Measurements from ENCODE around the gene TMEM185B.

The TMEM185B gene

GRCh38 chr2:120210270-120210693, 12.9 kb downstream of the TMEM185B start:
- H3K4me1 ChIP-seq (ENCODE audit: control insufficient read depth, low read length) = no peaks in the 10 kb centered on the region
- no peaks in the 10 kb centered on the region for H3F3A ChIP-seq (ENCODE audit: control insufficient read depth, insufficient read depth)
- no peak overlapping the region for H3K4me2 ChIP-seq (ENCODE audit: low read length)
- no peak overlapping the region for H3K27ac ChIP-seq (ENCODE audit: low read depth, low read length)
- no peaks in the 10 kb centered on the region for H3K9me2 ChIP-seq (replicated peaks; ENCODE audit: control insufficient read depth, low read length)
- no peak for TF ChIP-seq EZH2phosphoT487 (IDR thresholded peaks at IDR 0.05; ENCODE audit: borderline replicate concordance, low read length)
- no peaks in the 10 kb centered on the region for H3K36me3 ChIP-seq (ENCODE audit: control insufficient read depth, low read length)
- H3K79me2 ChIP-seq (ENCODE audit: control insufficient read depth, low read length) = no peaks in the 10 kb centered on the region
- no peaks in the 10 kb centered on the region for H4K20me1 ChIP-seq (ENCODE audit: control insufficient read depth, insufficient read depth, low read depth, low read length)
- no peaks in the 10 kb centered on the region for H3K27me3 ChIP-seq (ENCODE audit: control insufficient read depth, low read length)
- no peaks in the 10 kb centered on the region for H3K9me3 ChIP-seq (ENCODE audit: control insufficient read depth, insufficient read depth, low read length)
- no peak overlapping the region for H3K4me3 ChIP-seq (ENCODE audit: low read length)

GRCh38 chr2:120209427-120210269, 13.6 kb downstream of the TMEM185B start:
- Histone ChIP-seq H3K9me3 (ENCODE audit: control insufficient read depth, insufficient read depth, low read length) (no peaks in the 10 kb centered on the region), H3K9me2 (replicated peaks; ENCODE audit: control insufficient read depth, low read length) (no peaks in the 10 kb centered on the region), H4K20me1 (ENCODE audit: control insufficient read depth, insufficient read depth, low read depth, low read length) (no peaks in the 10 kb centered on the region), H3K27me3 (ENCODE audit: control insufficient read depth, low read length) (no peaks in the 10 kb centered on the region), H3K4me1 (ENCODE audit: control insufficient read depth, low read length) (no peaks in the 10 kb centered on the region), H3K79me2 (ENCODE audit: control insufficient read depth, low read length) (no peaks in the 10 kb centered on the region), H3K27ac (ENCODE audit: low read depth, low read length) (no peak overlapping the region), H3K4me3 (ENCODE audit: low read length) (no peak overlapping the region), H3F3A (ENCODE audit: control insufficient read depth, insufficient read depth) (no peaks in the 10 kb centered on the region), H3K36me3 (ENCODE audit: control insufficient read depth, low read length) (no peaks in the 10 kb centered on the region), H3K4me2 (ENCODE audit: low read length) (no peak overlapping the region)
- no peak for TF ChIP-seq EZH2phosphoT487 (IDR thresholded peaks at IDR 0.05; ENCODE audit: borderline replicate concordance, low read length)
- no peak for TF ChIP-seq CTCF (IDR thresholded peaks at IDR 0.05; ENCODE audit: low read depth, low read length, poor library complexity, severe bottlenecking)

- TF ChIP-seq CTCF (IDR thresholded peaks at IDR 0.05; ENCODE audit: low read depth, low read length, poor library complexity, severe bottlenecking) = no peak
- TF ChIP-seq EZH2phosphoT487 (IDR thresholded peaks at IDR 0.05; ENCODE audit: borderline replicate concordance, low read length) = no peak
- no peak overlapping the region for H3K4me2 ChIP-seq (ENCODE audit: low read length)
Observed at GRCh38 chr2:120208381-120209353, 14.5 kb downstream of the TMEM185B start.

More at GRCh38 chr2:120208381-120209353, 14.5 kb downstream of the TMEM185B start:
- Histone ChIP-seq H3K27ac (ENCODE audit: low read depth, low read length) (no peak overlapping the region), H3K9me2 (replicated peaks; ENCODE audit: control insufficient read depth, low read length) (no peaks in the 10 kb centered on the region), H4K20me1 (ENCODE audit: control insufficient read depth, insufficient read depth, low read depth, low read length) (no peaks in the 10 kb centered on the region), H3K27me3 (ENCODE audit: control insufficient read depth, low read length) (no peaks in the 10 kb centered on the region), H3F3A (ENCODE audit: control insufficient read depth, insufficient read depth) (no peaks in the 10 kb centered on the region), H3K4me1 (ENCODE audit: control insufficient read depth, low read length) (no peaks in the 10 kb centered on the region), H3K36me3 (ENCODE audit: control insufficient read depth, low read length) (no peaks in the 10 kb centered on the region), H3K4me3 (ENCODE audit: low read length) (no peak overlapping the region), H3K79me2 (ENCODE audit: control insufficient read depth, low read length) (no peaks in the 10 kb centered on the region), H3K9me3 (ENCODE audit: control insufficient read depth, insufficient read depth, low read length) (no peaks in the 10 kb centered on the region)

Measured in DOHH2 (cell line).